H1 (cell line): ENCODE results near the gene EFR3B.

ENCODE experiments used
- CTCF ChIP-seq, 3 experiments: IDR thresholded peaks; 1 replicate in 2 of 3; 2 replicates in 1 of 3; pipeline versions ENCODE4 v1.5.1 to v1.6.1; 2011; ENCODE audit warnings: low read length in 3 of 3, mild to moderate bottlenecking in 3 of 3, inconsistent platforms in 2 of 3, low read depth in 1 of 3, moderate library complexity in 1 of 3; ENCODE audit not compliant: insufficient read depth in 1 of 3; ENCODE audit errors: control extremely low read depth in 1 of 3
- KDM1A ChIP-seq: fragments of 200-600, 300-600 bp; sonication (generic); IDR thresholded peaks from 2 replicates; pipeline ENCODE4 v1.7.1; 2016; ENCODE audit warnings: mild to moderate bottlenecking, low read length, borderline replicate concordance
- TAF1 ChIP-seq: IDR thresholded peaks from 2 replicates; pipeline ENCODE4 v1.6.1; 2011; ENCODE audit warnings: mild to moderate bottlenecking, low read depth, low read length

DNA sequence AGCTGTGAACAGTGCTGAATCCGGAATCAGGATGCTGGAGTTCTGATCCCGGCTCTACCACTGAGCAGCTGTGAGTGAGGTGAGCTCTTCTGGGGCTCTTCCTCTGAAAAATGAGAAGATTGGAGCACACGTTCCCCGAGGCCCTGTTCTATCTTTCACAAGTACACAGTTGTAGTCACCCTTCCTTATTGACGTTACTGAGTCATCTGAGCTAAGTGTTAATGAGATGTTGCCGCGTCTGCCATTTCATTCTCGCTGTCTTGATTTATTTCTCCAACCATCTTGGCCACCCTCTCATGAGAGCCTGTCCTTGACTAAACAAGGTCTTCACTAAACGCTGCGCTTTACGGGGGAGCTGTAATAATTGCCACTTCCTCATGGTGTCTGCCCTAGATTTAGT, 31.9 kb upstream of the EFR3B start:
- no peak for TF ChIP-seq TAF1
- no peak for TF ChIP-seq CTCF (IDR thresholded peaks at IDR 0.05; ENCODE audit: control extremely low read depth in 1 of 3, insufficient read depth in 1 of 3, low read depth in 1 of 3, low read length in 3 of 3)
- no peak for TF ChIP-seq KDM1A
